IMR-90 (cell line): Measurements from ENCODE around the gene C15orf40. TPM values are rescaled to one million over a fixed set of nuclear protein-coding genes. Genes with fewer than 3 reads are reported as not detected.

Experiments used
- ATAC-seq: fragments of 200-7000 bp; cut with Tn5 transposase; 2 replicates; pipeline ENCODE4 v1.9.1; 2020; ENCODE audit warnings: low read depth, mild to moderate bottlenecking, moderate library complexity
- BruUV-seq: library from RNA; stranded (reverse); fragments of 400-500 nt; replicated peaks from 2 replicates; lab custom pipeline; 2021; lab: Mats Ljungman, UMichigan
- CTCF ChIA-PET: fragments of 300-600 bp; formaldehyde crosslinking; extraction: SDS; loops from one replicate; lab custom pipeline; 2021; ENCODE audit warnings: antibody characterized with exemption; lab: Yijun Ruan, JAX
- POLR2A ChIA-PET: fragments of 300-600 bp; sonication (Branson Sonifier 250); formaldehyde crosslinking; loops from one replicate; lab custom pipeline; 2022; ENCODE audit warnings: antibody characterized with exemption; ENCODE audit not compliant: unreplicated experiment; lab: Charles Lee
- DNase-seq: peaks from one replicate; pipeline ENCODE4 v3.0.0; 2013
- H2AFZ ChIP-seq: replicated peaks from 2 replicates; pipeline ENCODE3; 2013; ENCODE audit warnings: low read length, mild to moderate bottlenecking; ENCODE audit not compliant: poor library complexity
- H2AK5ac ChIP-seq: 2 replicates; pipeline ENCODE4 v1.6.1; 2013; ENCODE audit warnings: low read depth, low read length, inconsistent platforms
- H2AK9ac ChIP-seq: replicated peaks from 2 replicates; pipeline ENCODE3; 2013; ENCODE audit warnings: mild to moderate bottlenecking, low read depth, low read length, moderate library complexity; ENCODE audit not compliant: poor library complexity
- H2BK120ac ChIP-seq: 2 replicates; pipeline ENCODE4 v1.6.1; 2013; ENCODE audit warnings: low read depth, low read length, inconsistent platforms
- H2BK15ac ChIP-seq: 3 replicates; pipeline ENCODE4 v1.6.1; 2013; ENCODE audit warnings: low read depth, low read length, inconsistent platforms
- H2BK20ac ChIP-seq: 2 replicates; pipeline ENCODE4 v1.6.1; 2013; ENCODE audit warnings: low read depth, mild to moderate bottlenecking, inconsistent platforms, low read length, moderate library complexity
- H2BK5ac ChIP-seq: 2 replicates; pipeline ENCODE4 v1.6.1; 2013; ENCODE audit warnings: mild to moderate bottlenecking, low read depth, low read length, inconsistent platforms; ENCODE audit not compliant: poor library complexity, severe bottlenecking
- H3K14ac ChIP-seq: replicated peaks from 2 replicates; pipeline ENCODE4 v1.6.1; 2013; ENCODE audit warnings: low read depth, low read length, inconsistent platforms
- H3K18ac ChIP-seq: 2 replicates; pipeline ENCODE4 v1.6.1; 2013; ENCODE audit warnings: low read depth, low read length, control low read depth
- H3K23ac ChIP-seq: 2 replicates; pipeline ENCODE4 v1.6.1; 2013; ENCODE audit warnings: low read depth, low read length, inconsistent platforms
- H3K27ac ChIP-seq: 2 replicates; pipeline ENCODE4 v1.5.1; 2013; ENCODE audit warnings: mild to moderate bottlenecking, control low read depth, low read length; ENCODE audit not compliant: insufficient read depth
- H3K27me3 ChIP-seq: 2 replicates; pipeline ENCODE4 v1.6.1; 2013; ENCODE audit warnings: low read length; ENCODE audit not compliant: control insufficient read depth, insufficient read depth
- H3K36me3 ChIP-seq: 2 replicates; pipeline ENCODE4 v1.6.1; 2013; ENCODE audit warnings: low read length, mixed read lengths; ENCODE audit not compliant: control insufficient read depth, insufficient read depth
- H3K4ac ChIP-seq: 2 replicates; pipeline ENCODE4 v1.6.1; 2013; ENCODE audit warnings: low read depth, low read length, inconsistent platforms
- H3K4me1 ChIP-seq: 2 replicates; pipeline ENCODE4 v1.6.1; 2013; ENCODE audit warnings: low read length, mixed read lengths; ENCODE audit not compliant: control insufficient read depth, insufficient read depth
- H3K4me2 ChIP-seq: 2 replicates; pipeline ENCODE4 v1.6.1; 2013; ENCODE audit warnings: low read depth, mild to moderate bottlenecking, control low read depth, low read length, moderate library complexity
- H3K4me3 ChIP-seq: 2 replicates; pipeline ENCODE4 v1.5.1; 2013; ENCODE audit warnings: low read depth, mild to moderate bottlenecking, control low read depth, low read length, moderate library complexity; ENCODE audit not compliant: insufficient read depth
- H3K56ac ChIP-seq: 2 replicates; pipeline ENCODE4 v1.6.1; 2013; ENCODE audit warnings: low read length, inconsistent platforms; ENCODE audit not compliant: insufficient read depth; ENCODE audit errors: extremely low read depth
- H3K79me1 ChIP-seq, 2 experiments: 2 replicates each; pipeline ENCODE4 v1.6.1; 2013; ENCODE audit warnings: low read length in 2 of 2, inconsistent platforms in 1 of 2, low read depth in 1 of 2
- H3K9ac ChIP-seq: 2 replicates; pipeline ENCODE4 v1.6.1; 2013; ENCODE audit warnings: low read depth, low read length, control low read depth
- H3K9me1 ChIP-seq: 2 replicates; pipeline ENCODE4 v1.6.1; 2013; ENCODE audit warnings: low read length, inconsistent platforms; ENCODE audit not compliant: insufficient read depth
- H3K9me3 ChIP-seq: 2 replicates; pipeline ENCODE4 v1.6.1; 2013; ENCODE audit warnings: low read length; ENCODE audit not compliant: control insufficient read depth, insufficient read depth
- H4K20me1 ChIP-seq: 2 replicates; pipeline ENCODE4 v1.6.1; 2013; ENCODE audit warnings: low read length, inconsistent platforms; ENCODE audit not compliant: insufficient read depth
- H4K5ac ChIP-seq: 2 replicates; pipeline ENCODE4 v1.6.1; 2013; ENCODE audit warnings: mild to moderate bottlenecking, low read depth, low read length, control low read depth
- H4K8ac ChIP-seq, 2 experiments: 2 replicates each; pipeline ENCODE4 v1.6.1; 2013; ENCODE audit warnings: low read depth in 2 of 2, low read length in 2 of 2, control low read depth in 1 of 2, inconsistent platforms in 1 of 2
- H4K91ac ChIP-seq: 2 replicates; pipeline ENCODE4 v1.6.1; 2013; ENCODE audit warnings: low read depth, low read length, inconsistent platforms; ENCODE audit not compliant: insufficient read depth
- CHD1 ChIP-seq: IDR thresholded peaks from 2 replicates; pipeline ENCODE4 v1.6.1; 2012; ENCODE audit warnings: low read depth, low read length, improper control_type of control experiment
- FOS ChIP-seq: fragments of 150-350 bp; IDR thresholded peaks from 2 replicates; pipeline ENCODE4 v1.6.1; 2016; ENCODE audit warnings: low read depth, low read length
- MAFK ChIP-seq: IDR thresholded peaks from 2 replicates; pipeline ENCODE4 v1.6.1; 2012; ENCODE audit warnings: low read depth, low read length, improper control_type of control experiment
- MXI1 ChIP-seq: IDR thresholded peaks from 2 replicates; pipeline ENCODE4 v1.6.1; 2012; ENCODE audit warnings: low read depth, mild to moderate bottlenecking, low read length, moderate library complexity, borderline replicate concordance
- RFX5 ChIP-seq: IDR thresholded peaks from 2 replicates; pipeline ENCODE4 v1.8.0; 2012; ENCODE audit warnings: low read depth, mild to moderate bottlenecking, low read length, moderate library complexity
- WGBS, 2 experiments: methylation state at CpG; one replicate each; pipeline versions ENCODE4 v1.1.5 to v1.1.7; 2013; ENCODE audit warnings: missing lambda C conversion rate in 2 of 2; ENCODE audit not compliant: insufficient read length in 1 of 2; ENCODE audit errors: extremely low coverage in 2 of 2; 5-methylcytosine and 5-hydroxymethylcytosine counted together
- dilution Hi-C: fragments of 300-500 bp; cut with HindIII; formaldehyde crosslinking; loops from one replicate; pipeline ENCODE4 v1.14.3; 2018; ENCODE audit warnings: low sequenced_read_pairs; ENCODE audit not compliant: unreplicated experiment
- in situ Hi-C: fragments of 300-500 bp; cut with MboI; formaldehyde crosslinking; loops from 3 replicates; pipeline ENCODE4 v1.14.3; 2019; ENCODE audit warnings: low sequenced_read_pairs, inconsistent platforms, mixed read lengths
- intact Hi-C: fragments of 100-400 bp; cut with micrococcal nuclease; formaldehyde crosslinking; loops from 2 replicates; pipeline ENCODE4 v1.10.0; 2022
- polyA plus RNA-seq, 3 experiments: library from polyadenylated mRNA; depleted of rRNA; stranded (reverse); fragments of >200 nt; gene quantifications; 2 replicates each; pipeline ENCODE4 v1.2.3, GENCODE V29; 2012; ENCODE audit warnings: low replicate concordance in 1 of 3
- total RNA-seq: library from RNA; depleted of rRNA; stranded (reverse); fragments of >200 nt; gene quantifications from 2 replicates; pipeline ENCODE4 v1.2.3, GENCODE V29; 2012
- TF ChIP-seq, protein P1 (sequence below): fragments of 150-350 bp; IDR thresholded peaks from 2 replicates; pipeline ENCODE4 v1.6.1; 2017; ENCODE audit warnings: mild to moderate bottlenecking, antibody characterized with exemption, low read length, low read depth
- TF ChIP-seq, protein P2 (sequence below): fragments of 150-350 bp; IDR thresholded peaks from 2 replicates; pipeline ENCODE4 v1.6.1; 2016; ENCODE audit warnings: low read depth, mild to moderate bottlenecking, low read length, moderate library complexity, borderline replicate concordance

Gene C15orf40
- total and polyA plus RNA-seq, 2 of the 4 experiments (the other 2 are of a cell fraction) = 7.0 to 10.7 TPM

DNA sequence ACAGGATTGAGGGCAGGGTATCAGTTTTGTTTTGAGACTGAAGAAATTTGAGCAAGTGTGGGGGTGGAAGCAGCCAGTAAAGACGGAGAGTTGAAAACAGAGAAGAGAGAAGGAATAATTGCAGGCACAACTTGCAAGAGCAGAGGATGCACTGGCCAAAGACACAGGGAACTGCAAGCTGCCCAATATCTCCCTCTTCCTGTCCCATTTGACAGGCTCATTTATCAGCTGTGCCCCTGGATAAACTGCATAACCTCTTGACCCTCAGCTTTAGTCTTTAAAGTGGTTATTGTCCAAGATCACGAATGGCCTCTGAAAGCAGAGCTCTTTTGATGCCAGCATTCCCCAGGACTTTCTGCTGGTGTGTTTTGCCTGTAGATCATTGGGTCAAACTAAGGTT, 30.5 kb downstream of the C15orf40 start:
- Histone ChIP-seq H3K9me3 (no peaks in the 10 kb centered on the region), H3K27ac (no peak overlapping the region), H4K91ac (no peak overlapping the region), H3K79me1 (peaks cover 5 to 8% of the 10 kb centered on the region in 2 experiments), H2AFZ (no peak overlapping the region), H2BK20ac (no peak overlapping the region), H3K18ac (no peak overlapping the region), H3K4me2 (no peak overlapping the region), H2BK120ac (no peak overlapping the region), H3K36me3 (no peaks in the 10 kb centered on the region), H3K4ac (no peak overlapping the region), H2BK5ac (no peak overlapping the region), H3K56ac (no peak overlapping the region), H3K14ac (no peak overlapping the region), H3K27me3 (no peaks in the 10 kb centered on the region), H3K23ac (no peak overlapping the region), H2BK15ac (no peak overlapping the region), H3K4me1 (peaks cover 3% of the 10 kb centered on the region; the same call in 1 of the 2 replicates), H2AK5ac (no peak overlapping the region), H4K8ac (no peak overlapping the region), H4K5ac (no peak overlapping the region), H3K9me1 (peaks cover 8% of the 10 kb centered on the region), H3K4me3 (no peak overlapping the region), H4K20me1 (no peaks in the 10 kb centered on the region), H2AK9ac (no peak overlapping the region), H3K9ac (no peak overlapping the region)
- ChIA-PET CTCF (no interaction called here), POLR2A (no interaction called here)
- ATAC-seq = no peak
- intact Hi-C loops = no loop called here
- no TSS peak for BruUV-seq
- dilution Hi-C loops = no loop called here
- WGBS, 2 experiments = no CpG with 5 or more reads among the region's 2 CpGs
- in situ Hi-C loops = no loop called here
- no peak for TF ChIP-seq MXI1
- TF ChIP-seq FOS = no peak
- TF ChIP-seq, protein P1, sequence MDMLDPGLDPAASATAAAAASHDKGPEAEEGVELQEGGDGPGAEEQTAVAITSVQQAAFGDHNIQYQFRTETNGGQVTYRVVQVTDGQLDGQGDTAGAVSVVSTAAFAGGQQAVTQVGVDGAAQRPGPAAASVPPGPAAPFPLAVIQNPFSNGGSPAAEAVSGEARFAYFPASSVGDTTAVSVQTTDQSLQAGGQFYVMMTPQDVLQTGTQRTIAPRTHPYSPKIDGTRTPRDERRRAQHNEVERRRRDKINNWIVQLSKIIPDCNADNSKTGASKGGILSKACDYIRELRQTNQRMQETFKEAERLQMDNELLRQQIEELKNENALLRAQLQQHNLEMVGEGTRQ = no peak
- no peak for TF ChIP-seq CHD1
- TF ChIP-seq MAFK = no peak
- TF ChIP-seq RFX5 = no peak
- TF ChIP-seq, protein P2, sequence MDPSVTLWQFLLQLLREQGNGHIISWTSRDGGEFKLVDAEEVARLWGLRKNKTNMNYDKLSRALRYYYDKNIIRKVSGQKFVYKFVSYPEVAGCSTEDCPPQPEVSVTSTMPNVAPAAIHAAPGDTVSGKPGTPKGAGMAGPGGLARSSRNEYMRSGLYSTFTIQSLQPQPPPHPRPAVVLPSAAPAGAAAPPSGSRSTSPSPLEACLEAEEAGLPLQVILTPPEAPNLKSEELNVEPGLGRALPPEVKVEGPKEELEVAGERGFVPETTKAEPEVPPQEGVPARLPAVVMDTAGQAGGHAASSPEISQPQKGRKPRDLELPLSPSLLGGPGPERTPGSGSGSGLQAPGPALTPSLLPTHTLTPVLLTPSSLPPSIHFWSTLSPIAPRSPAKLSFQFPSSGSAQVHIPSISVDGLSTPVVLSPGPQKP = no peak
- DNase-seq = no peak
